GM03348 (cell line): ENCODE results near the gene CTSE.
"Not testable (repeated sequence)": the region's sequence is repeated elsewhere in the genome, so short reads cannot be mapped to it uniquely, and the experiment has no call there.

Experiments
- DNase-seq: peaks from one replicate; pipeline ENCODE4 v3.0.0; 2012; ENCODE audit warnings: low spot score

Gene CTSE

DNA sequence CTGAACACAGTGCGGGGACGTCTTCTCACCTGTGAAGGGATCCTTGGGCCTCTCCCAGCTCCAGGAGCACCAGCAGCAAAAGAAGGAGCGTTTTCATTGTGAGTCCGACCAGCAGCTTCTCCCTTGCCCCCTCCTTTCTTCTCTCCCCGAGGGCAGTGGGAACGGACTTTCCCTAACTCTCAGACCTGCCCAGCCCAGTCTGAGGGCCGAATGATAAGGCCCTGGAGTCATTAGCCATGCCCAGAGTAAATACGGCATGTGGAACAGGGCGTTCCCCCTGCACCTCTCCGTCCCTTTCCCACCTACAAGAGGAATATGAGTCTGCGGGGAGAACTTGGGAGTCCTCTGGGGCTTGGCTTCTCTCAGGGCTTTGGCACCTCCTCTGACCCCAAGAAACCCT is at the start of gene CTSE:
Gene CTSE (minus strand): TSS at position 201 of the 400 bp plus-strand sequence. CDS start 104 bp downstream, at position 97.
- no peak for DNase-seq

DNA sequence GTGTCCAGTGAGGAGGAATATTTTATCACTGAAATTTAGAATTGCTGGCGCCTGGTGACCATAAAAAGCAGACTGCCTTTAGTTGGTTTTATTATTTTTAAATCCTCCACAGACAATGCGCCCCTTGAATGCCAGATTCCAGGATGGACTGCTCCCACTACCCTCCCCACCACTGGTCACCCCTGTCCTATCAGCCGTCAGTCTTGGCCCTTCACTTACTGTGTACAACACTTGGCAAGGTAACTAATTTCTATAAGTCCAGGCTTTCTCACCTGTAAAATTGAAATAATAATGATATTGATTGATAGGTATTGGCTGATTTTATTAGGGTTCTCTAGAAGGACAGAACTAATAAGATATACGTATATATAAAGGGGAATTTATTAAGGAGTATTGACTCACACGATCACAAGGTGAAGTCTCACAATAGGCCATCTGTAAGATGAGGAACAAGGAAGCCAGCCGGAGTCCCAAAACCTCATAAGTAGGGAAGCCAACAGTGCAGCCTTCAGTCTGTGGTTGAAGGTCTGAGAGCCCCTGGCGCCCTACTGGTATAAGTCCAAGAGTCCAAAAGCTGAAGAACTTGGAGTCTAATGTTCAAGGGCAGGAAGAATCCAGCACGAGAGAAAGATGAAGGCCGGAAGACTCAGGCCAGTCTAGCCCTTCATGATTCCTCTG is 47.1 kb upstream of the CTSE start:
- no peak for DNase-seq

DNA sequence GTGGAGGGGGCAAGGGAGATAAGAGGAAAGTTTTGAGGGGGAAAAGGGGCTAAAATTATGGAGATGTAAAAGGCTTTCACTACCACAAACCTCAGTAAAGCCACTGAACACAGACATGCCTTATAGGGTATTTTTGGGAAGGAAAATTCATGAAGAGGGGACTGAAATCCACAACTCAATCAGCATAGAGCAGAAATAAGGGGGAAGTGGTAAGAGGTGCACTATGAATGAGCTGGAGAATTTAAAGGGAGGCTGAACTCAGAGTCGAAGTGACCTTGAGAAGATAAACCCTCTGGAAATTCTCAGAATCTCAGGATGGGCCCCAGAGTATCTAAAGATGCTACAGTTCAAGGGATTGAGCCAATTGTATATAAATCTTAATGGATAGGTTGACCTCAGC is 44.6 kb upstream of the CTSE start:
- DNase-seq, result no peak

DNA sequence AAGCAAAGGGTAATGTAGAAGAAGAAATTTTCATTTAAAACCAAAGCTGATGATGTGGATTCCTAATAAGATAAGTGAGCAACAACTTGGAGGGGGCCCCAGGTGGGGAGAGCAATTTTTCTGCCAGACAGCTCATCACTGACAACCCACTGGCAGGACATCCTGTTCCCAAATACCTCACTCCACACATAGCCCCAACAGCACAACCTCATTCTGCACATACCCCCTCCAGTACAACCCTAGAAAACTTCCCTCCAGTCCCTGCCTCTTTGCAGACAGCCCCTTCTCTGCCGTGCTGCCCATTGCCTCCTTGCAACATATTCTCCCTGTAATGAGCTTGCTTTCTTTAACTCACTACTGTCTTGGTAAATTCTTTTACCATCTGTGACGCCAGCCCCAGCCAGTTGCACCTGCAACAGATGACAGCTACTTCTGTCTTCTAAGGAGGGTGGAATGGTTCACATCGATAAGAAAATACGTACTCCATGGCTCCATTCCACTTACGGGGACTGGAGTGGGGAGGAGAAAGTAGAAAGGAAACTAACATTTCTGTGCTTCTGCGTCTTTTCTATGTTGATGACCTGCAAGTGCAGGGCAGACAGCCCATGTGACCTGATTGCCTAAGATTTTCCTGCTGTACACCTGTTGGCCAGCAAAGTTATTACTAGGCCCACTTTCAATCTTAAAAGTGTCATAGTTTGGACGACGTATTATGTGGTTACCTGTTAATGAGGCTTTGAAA is 44.0 kb upstream of the CTSE start:
- DNase-seq, result no peak

DNA sequence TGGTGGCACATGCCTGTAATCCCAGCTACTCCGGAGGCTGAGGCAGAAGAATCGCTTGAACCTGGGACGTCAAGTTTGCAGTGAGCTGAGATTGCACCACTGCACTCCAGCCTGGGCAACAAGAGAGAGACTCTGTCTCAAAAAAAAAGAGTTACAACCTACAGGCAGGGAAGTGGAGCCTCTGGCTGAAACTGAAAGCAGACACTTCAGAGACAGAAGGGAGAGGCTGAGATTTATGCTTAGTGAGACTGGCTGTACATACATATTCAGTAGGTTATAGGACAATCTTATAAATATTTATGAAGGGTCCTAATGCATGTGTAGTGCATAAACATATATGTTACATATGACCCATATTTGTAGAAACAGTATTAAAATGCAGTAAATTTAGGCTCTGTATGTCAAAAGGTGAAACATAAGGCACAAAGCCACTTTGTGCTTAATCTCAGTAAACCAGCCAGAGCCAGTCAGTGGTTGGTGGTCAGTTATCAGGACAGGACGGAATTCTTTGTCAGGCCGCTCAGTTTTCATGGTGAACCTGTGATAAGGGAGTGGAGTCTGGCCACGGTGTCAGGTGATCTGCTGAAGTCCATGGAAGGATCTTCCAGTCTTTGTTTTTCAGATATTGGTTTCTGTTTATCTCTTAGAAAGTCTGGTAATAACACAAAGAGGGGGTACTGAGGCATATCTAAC is 42.9 kb upstream of the CTSE start:
- no peak for DNase-seq

DNA sequence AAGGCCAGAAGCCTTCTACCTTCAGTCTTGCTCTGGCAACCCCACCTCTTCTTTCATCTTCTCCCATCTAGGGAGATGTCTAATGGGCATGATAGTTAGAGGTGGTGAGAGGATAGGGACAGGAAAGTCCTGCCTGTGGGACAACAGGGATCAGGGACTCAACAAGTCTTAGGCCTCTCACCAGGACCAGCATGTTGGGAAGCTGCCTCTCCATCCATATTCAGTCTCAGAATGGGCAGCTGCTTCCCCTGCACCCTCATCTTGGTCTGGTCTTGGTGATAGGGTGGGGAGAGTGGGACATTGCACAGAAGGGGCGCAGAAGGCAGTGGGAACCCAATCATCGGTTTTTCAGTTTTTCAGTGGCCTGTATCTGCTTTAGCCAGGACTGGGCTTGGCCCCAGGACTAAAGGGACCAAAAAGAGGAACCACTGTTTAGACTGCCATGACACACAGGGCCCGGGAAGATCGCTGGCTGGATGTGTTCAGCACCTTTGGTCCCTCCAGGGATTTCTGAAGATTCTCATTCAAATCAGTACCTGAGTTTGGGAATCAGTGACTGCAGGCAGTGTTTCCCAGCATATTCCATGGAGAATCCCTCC is 42.0 kb upstream of the CTSE start:
- DNase-seq, result no peak

DNA sequence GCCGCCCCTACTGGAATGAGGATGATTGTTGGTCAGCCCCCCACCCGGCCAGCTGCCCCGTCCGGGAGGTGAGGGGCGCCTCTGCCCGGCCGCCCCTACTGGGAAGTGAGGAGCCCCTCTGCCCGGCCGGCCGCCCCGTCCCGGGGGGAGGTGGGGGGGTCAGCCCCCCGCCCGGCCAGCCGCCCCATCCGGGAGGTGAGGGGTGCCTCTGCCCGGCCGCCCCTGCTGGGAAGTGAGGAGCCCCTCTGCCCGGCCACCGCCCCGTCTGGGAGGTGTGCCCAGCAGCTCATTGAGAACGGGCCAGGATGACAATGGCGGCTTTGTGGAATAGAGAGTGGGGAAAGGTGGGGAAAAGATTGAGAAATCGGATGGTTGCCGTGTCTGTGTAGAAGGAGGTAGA is 40.8 kb upstream of the CTSE start:
- not testable (repeated sequence) for DNase-seq

DNA sequence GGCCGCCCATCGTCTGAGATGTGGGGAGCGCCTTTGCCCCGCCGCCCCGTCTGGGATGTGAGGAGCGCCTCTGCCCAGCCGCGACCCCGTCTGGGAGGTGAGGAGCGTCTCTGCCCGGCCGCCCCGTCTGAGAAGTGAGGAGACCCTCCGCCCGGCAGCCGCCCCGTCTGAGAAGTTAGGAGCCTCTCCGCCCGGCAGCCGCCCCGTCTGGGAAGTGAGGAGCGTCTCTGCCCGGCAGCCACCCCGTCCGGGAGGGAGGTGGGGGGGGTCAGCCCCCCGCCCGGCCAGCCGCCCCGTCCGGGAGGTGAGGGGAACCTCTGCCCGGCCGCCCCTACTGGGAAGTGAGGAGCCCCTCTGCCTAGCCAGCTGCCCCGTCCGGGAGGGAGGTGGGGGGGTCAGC is 40.3 kb upstream of the CTSE start:
- DNase-seq, result not testable (repeated sequence)

DNA sequence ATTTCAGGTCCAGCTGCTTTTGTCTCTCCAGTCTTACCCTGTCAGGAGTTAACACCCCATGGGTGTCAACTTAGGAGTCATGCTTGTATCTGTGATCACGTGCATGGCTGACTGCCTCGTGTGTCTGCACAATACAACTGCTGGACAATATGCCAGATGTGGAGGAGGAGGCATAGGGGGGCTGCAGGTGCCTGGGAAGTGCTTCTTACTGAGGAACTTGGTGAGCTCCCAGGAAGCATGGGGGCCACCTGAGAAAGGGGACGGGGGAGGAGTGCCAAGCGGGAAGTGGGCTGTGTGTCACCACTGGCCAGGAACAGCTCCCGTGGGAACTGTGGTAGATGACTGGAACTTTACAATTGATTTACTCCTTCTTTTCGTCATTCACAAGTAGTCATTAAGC is 38.8 kb upstream of the CTSE start:
- no peak for DNase-seq

DNA sequence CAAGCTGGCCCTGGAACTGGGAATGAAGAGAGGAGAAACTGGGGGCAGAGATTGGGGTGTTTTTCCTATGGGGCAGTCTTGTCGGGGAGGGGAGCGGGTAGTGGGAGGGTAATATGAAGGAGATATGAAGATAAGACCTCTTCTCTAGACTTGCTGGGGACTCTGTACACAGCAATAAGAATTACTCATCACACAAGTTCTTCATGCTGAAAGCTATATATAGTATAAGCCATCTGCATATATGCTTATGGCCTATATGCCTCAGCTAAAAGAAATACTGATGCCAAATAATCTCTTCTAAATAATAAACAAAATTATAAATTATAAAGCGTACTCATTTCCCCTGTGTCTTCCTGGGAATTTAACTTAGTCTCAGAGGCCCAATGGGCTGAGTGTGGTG is 37.1 kb upstream of the CTSE start:
- no peak for DNase-seq

DNA sequence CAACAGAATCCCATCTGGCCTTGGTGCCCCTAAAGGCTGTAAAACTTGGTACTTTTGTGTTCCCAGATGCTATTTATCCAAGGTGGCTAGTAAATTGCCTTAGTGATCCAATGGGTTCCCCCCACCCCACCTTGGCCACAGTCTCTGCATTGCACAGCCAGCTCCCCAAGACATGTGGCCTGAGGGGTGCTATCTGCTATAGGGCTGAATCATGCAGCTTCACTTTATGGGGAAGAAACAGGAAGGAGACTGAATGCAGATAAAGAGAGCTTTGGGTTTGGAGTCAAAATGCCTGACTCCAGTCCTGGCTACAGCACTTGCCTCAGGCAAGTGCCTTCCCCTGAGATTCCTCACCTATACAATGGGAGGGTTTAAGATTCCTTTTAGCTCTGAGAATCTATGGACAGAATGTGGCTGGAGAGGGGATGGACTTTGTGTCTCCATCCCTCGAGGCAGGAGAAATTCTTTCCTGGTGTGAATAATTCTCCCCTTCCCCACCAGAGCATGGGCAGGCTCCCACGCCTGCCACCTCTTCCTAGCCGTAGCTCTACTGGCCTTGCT is 35.7 kb upstream of the CTSE start:
- no peak for DNase-seq

DNA sequence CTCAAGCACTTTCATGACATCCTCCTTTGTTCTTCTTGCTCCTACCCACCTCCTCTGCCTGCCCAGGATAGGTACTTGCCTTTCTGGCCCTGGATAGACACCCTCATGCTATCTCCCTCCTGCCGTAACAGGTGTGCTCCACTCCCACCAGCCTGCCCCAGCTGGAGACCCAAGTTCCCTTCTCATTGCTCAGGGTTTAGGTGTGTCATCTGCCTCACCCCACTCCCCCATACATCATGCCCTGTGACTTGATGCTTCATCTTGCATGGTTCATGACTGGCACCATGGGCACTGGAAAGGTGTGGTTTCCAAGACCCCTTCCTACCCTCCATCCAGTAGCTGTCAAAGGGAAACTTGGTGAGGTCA is 35.2 kb upstream of the CTSE start:
- DNase-seq, result no peak

DNA sequence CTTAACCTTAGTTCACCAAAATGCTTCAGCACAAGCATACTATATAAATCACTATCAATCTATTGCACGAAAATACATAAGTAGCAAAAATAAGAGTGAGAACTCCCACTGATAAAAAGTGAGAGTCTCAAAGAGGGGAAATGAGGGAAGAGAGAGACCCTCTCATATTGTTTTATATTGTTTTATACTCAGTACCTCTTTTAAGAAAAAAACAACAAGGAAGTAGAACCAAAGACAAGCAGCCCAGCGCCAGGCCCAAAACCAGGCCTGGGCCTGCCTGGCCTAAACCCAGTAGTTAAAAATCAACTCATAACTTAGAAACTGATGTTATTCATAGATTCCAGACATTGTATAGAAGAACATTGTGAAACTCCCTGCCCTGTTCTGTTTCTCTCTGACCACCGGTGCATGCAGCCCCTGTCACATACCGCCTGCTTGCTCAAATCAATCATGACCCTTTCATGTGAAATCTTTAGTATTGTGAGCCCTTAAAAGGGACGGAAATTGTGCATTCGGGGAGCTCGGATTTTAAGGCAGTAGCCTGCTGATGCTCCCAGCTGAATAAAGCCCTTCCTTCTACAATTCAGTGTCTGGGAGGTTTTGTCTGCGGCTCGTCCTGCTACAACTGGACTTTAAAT is 34.7 kb upstream of the CTSE start:
- DNase-seq, result not testable (repeated sequence)

DNA sequence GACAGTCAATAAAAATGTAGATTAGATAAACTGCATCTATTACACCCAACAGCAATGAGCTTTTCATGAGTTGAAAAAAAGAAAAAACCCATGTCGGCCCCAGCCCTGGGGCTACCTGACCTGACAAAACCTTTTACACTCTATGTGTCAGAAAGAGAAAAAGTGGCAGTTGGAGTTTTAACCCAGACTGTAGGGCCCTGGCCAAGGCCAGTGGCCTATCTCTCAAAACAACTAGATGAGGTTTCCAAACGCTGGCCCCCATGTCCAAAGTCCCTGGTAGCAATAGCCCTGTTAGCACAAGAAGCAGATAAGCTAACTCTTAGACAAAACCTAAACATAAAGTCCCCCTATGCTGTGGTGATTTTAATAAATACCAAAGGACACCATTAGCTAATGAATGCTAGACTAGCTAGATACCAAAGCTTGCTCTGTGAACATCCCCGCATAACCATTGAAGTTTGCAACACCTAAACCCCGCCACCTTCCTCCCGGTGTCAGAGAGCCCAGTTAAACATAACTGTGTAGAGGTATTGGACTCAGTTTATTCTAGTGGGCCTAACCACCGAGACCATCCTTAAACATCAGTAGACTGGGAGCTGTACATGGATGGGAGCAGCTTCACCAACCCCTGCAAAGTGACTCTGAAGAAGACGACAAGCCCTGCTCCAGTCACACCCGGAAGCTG is 32.1 kb upstream of the CTSE start:
- not testable (repeated sequence) for DNase-seq

DNA sequence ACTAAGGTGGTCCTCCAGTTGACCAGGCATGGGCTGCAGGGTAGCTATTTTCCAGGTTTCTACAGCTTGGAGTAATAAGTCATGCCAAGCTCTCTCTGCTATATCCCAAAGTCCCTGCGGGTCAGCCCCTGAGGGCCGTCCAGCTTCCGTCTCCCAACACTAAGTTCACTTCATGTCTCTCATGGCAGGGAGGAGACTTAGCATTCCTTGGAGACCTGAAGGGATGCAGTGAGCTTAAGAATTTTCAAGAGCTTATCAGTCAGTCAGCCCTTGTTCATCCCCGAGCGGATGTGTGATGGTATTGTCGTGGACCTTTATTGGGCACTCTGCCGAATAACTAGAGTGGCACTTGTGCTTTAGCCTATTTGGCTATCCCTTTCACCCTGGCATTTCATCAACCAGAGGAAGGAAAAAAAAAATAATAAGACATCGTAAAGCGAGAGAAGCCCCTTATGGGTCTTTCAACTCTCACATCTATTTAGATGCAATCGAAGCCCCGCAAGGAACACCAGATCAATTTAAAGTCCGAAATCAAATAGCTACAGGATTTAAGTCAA is 31.5 kb upstream of the CTSE start:
- not testable (repeated sequence) for DNase-seq

DNA sequence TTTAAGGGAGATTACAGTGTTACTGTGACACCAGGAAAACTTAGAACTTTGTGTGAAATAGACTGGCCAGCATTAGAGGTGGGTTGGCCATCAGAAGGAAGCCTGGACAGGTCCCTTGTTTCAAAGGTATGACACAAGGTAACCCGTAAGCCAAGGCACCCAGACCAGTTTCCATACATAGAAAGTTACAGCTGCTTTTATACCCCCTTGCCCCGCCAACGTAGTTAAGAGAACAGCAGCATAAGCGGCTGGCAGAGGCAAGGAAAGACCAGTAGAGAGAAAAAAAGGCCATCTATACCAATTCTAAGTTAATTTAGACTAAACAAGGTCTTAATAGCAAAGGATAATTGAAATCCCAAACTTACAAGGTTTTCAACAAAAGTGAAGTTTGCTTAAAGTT is 29.9 kb upstream of the CTSE start:
- DNase-seq, result not testable (repeated sequence)

DNA sequence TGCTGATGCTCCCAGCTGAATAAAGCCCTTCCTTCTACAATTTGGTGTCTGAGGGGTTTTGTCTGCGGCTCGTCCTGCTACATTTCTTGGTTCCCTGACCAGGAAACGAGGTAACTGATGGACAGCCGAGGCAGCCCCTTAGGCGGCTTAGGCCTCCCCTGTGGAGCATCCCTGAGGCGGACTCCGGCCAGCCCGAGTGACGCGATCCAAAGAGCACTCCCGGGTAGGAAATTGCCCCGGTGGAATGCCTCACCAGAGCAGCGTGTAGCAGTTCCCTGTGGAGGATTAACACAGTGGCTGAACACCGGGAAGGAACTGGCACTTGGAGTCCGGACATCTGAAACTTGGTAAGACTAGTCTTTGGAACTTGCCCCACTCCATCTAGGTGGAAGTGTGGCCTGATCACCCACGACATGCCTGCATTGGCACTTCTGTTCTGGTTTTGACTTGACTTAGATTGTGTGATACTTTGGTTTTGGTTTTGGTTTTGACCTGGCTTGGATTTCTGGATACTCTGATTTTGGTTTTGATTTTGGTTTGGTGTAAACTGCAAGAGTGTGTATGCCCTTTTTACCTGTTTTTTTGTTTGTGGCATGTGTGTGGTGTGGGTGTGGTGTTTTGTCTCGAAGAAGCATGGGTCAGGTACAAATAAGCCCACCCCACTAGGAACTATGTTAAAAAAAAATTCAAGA is 29.4 kb upstream of the CTSE start, which contains the start of gene RHEX:
Gene RHEX (plus strand): TSS at position 255 of the 692 bp plus-strand sequence. CDS start 44,656 bp downstream, outside the sequence.
- DNase-seq, result not testable (repeated sequence)

DNA sequence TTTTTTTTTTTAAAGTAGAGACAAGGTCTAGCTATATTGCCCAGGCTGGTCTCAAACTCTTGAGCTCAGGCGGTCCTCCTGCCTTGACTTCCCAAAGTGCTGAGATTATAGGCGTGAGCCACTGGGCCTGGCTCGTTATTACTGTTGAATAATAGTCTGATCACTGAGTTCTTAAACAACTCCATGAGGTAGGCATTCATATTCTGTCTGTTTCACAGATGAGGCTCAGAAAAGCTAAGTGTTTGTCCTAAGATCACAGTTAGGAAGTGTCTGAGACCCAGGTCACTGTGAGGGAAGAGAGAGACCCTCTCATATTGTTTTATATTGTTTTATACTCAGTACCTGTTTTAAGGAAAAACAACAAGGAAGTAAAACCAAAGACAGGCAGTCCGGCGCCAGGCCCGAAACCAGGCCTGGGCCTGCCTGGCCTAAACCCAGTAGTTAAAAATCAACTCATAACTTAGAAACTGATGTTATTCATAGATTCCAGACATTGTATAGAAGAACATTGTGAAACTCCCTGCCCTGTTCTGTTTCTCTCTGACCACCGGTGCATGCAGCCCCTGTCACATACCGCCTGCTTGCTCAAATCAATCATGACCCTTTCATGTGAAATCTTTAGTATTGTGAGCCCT is 28.7 kb upstream of the CTSE start:
- DNase-seq, result not testable (repeated sequence)

DNA sequence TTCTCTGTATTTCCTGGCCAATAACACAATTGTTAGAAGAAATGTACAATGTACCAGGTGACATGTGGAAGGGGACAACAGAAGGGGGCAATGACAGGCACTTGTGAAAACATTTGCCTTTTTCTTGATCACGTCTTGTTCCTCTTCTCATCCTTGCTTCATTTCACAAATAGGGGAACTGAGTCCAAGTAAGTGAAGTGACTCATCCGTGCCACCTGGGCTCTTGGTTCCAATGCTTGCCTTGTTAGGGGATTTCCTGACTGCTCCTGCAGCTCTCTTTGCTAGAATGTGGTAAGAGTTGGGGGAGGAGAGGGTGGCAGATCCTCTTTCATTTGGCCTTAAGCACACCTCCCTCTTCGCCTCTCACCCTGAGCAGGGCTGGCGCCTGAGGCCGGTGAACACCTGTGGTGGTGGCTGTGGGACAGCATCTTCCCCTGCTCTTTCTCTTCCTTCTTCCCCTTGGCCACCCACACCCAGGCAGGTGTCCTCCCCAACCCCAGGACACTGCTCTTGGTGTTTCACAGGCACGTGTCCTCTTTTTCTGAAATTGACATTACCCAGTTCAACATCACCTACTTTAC is 27.1 kb upstream of the CTSE start:
- no peak for DNase-seq
